Activated CD8-positive, alpha-beta memory T cell treated with anti-CD3 and anti-CD28 coated beads, Interleukin-2, amount 50 U/mL, for 1 hour (primary cell): Measurements from ENCODE around the gene SYTL3.
"Not testable (repeated sequence)": the region's sequence is repeated elsewhere in the genome, so short reads cannot be mapped to it uniquely, and the experiment has no call there.

Experiments used
- DNase-seq: peaks from one replicate; pipeline ENCODE4 v3.0.0-alpha.2; 2020; ENCODE audit errors: extremely low read depth

The SYTL3 gene

GRCh38 chr6:158697811-158698210 lies 48.0 kb downstream of the SYTL3 start:
- no peak for DNase-seq

GRCh38 chr6:158698931-158699330 lies 49.1 kb downstream of the SYTL3 start:
- DNase-seq, result no peak

GRCh38 chr6:158701268-158701667 lies 51.4 kb downstream of the SYTL3 start:
- not testable (repeated sequence) for DNase-seq

- no peak for DNase-seq
These were observed 53.4 kb downstream of the SYTL3 start for GRCh38 chr6:158703111-158703836.

GRCh38 chr6:158703837-158704822 lies 54.3 kb downstream of the SYTL3 start:
- DNase-seq, result no peak

- no peak for DNase-seq
These were observed 55.7 kb downstream of the SYTL3 start for GRCh38 chr6:158705386-158706126.

GRCh38 chr6:158706369-158706982 lies 56.6 kb downstream of the SYTL3 start:
- DNase-seq, result no peak

DNA sequence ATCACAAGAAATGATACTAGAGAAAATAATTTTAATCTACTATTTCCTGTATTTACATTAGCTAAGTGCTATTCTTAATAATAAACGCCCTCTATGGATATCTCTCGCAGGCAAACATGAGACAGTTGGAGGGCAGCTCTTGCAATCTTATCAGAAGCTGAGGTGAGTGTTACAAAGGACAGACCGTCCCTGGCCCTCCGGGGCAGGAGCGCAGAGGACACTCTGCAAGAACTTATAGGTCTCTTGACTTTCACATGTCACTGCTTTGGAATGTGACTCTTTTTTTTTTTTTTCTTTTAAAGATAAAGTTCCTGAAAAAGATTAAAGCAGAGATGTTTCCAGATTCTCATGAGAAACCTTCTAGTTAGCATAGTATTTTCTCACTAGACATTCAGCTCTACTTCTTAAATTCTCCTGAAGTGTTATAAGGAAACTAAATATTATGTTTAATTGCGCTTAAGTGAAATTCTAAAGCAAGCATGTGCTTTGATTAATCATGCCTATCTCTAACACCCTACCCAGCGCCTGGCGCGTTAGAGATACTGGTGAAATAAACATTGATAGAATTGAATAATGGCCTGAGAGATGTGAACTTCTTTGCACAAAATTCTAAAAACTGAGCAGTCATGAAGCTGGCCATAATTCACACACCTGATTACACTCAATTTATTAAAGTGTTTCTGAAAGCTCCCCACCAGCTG lies 57.4 kb downstream of the SYTL3 start:
- no peak for DNase-seq

DNA sequence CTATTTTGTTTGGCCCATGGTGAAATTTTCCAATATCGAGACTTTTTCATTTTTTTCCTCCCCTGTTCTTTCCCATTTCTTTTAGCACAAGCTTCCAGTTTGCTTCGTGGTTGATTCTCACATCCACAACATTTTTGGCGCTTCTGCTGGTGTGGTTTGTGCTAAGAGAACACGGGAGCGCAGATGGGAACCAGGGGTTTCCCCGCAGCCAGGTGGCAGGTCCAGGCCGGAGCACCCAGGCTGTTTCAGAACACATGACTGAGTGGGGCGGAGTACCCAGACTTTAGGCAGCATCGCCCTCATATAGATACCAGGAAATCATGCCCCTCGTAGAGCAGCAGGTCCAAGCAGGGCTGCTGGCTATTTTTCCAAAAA lies 58.0 kb downstream of the SYTL3 start:
- DNase-seq, result no peak

DNA sequence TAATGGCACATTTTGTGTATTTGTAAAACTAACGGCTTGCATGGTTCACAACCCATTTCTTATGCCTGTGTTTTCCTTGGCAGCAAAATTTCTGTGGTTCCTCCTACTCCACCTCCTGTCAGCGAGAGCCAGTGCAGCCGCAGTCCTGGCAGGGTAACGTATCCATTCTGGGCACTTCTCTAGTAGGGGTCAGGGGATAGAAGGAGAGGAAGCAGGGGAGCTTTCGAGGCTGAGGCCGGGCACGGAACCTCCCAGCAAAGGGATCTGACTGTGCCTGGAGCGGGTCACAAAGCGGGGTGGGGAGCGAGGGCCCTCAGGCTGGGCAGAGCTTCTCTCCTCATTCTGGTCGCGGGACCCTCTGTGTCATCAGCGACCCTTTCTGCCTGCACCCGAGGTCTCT lies 58.4 kb downstream of the SYTL3 start:
- DNase-seq, result no peak

DNA sequence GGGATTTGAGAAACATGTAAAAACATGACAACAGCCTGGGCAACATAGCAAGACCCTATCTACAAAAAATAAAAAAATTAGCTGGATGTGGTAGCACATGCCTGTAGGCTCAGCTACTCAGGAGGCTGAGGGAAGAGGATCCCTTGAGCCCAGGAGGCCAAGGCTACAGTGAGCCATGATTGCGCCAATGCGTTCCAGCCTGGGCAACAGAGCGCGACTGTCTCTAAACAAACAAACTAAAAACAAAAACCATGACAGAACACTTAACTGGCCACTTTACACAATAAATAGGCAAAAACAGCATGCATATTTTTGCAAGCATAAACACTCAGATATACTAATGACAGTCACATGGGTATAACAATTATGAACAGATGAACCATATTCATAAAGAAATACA lies 60.0 kb downstream of the SYTL3 start:
- DNase-seq, result no peak

GRCh38 chr6:158711264-158711663 lies 61.4 kb downstream of the SYTL3 start:
- no peak for DNase-seq

GRCh38 chr6:158713469-158713868 lies 63.6 kb downstream of the SYTL3 start:
- DNase-seq, result no peak

- no peak for DNase-seq
These were observed 64.9 kb downstream of the SYTL3 start for GRCh38 chr6:158714706-158715105.

- DNase-seq, result no peak
These were observed 65.8 kb downstream of the SYTL3 start for GRCh38 chr6:158715330-158716311.

GRCh38 chr6:158717341-158718330 lies 67.8 kb downstream of the SYTL3 start:
- DNase-seq, result no peak

DNA sequence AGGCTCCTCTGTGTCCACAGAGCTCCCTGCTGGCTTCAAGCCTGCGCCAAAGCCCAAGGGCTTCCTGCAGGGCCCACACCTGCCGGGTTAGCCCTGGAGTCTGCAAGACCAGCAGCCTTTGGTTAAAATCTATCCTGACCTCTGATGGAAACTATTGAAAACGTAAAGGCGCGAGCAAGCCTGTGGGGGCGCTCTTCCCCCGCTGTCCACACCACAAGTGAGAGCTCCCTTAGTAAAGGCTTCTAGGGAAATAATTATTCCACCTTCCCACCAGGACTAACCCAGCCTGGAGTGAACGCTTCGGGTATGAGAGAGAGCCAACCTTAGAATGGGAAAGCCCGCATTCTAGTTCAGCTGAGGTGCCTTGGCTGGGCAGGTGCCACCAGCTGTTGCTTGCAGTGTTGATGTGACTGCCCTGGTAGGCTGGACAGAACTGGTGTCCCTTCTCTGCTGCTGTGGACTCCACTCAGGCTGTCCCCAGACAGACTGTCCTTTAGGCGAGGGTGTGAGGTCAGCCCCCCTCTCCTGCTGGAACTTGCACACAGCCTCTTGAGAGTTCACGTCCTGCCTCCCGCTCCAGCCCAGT lies 68.7 kb downstream of the SYTL3 start:
- no peak for DNase-seq

DNA sequence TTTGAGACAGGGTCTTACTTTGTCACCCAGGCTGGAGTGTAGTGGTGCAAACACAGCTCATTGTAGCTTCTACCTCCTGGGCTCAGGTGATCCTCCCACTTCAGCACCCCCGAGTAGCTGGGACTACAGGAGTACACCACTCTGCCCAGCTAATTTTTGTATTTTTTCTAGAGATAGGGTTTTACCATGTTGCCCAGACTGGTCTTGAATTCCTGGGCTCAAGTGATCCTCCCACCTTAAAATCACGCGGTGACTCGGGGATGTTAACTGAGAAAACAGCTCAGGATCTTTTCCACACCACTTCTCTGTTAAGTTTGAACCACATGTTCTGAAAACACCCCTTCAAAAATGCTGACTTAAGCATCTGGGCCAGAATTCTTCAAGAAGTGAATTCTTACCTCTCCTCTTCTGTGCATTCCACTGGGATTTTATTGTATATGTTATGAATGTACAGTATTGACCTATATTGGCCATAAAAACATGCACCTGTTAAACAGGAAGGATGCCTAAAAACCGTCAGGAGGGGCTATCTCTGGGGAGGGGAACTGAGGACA lies 72.4 kb downstream of the SYTL3 start:
- DNase-seq, result no peak
